ENCODE measurements around the gene GPRC6A.
"Not testable (repeated sequence)": the region's sequence is repeated elsewhere in the genome, so short reads cannot be mapped to it uniquely, and the experiment has no call there.

Gene GPRC6A

GRCh38 chr6:116840091-116840490 is 11.2 kb upstream of the GPRC6A start:
- H3K4me3 ChIP-seq = no peak overlapping the region
- no peak for DNase-seq
- H3K9me3 ChIP-seq = no peaks in the 10 kb centered on the region
- intact Hi-C loops (cut with DNase I; ENCODE audit: low total_unique reads) = no loop called here
- TF ChIP-seq CTCF (IDR thresholded peaks at IDR 0.05) = no peak
- no peaks in the 10 kb centered on the region for H3K4me1 ChIP-seq
- H3K27ac ChIP-seq = no peak overlapping the region
- H3K27me3 ChIP-seq = no peaks in the 10 kb centered on the region
- H3K36me3 ChIP-seq = no peaks in the 10 kb centered on the region

- H3K9me3 ChIP-seq = no peaks in the 10 kb centered on the region
- TF ChIP-seq CTCF (IDR thresholded peaks at IDR 0.05) = no peak
- H3K4me3 ChIP-seq = no peak overlapping the region
- H3K27ac ChIP-seq = no peak overlapping the region
- no peaks in the 10 kb centered on the region for H3K4me1 ChIP-seq
- no peaks in the 10 kb centered on the region for H3K36me3 ChIP-seq
- no peaks in the 10 kb centered on the region for H3K27me3 ChIP-seq
- intact Hi-C loops (cut with DNase I; ENCODE audit: low total_unique reads) = no loop called here
- DNase-seq = no peak
Measured at GRCh38 chr6:116836606-116837342, 7.9 kb upstream of the GPRC6A start.

GRCh38 chr6:116834526-116834925 is 5.6 kb upstream of the GPRC6A start:
- H3K27me3 ChIP-seq; DNase-seq; intact Hi-C loops (cut with DNase I; ENCODE audit: low total_unique reads); H3K4me1 ChIP-seq; H3K36me3 ChIP-seq; H3K9me3 ChIP-seq; H3K4me3 ChIP-seq; H3K27ac ChIP-seq: not testable (repeated sequence)

- H3K4me3 ChIP-seq = no peak overlapping the region
- no peak for TF ChIP-seq CTCF (IDR thresholded peaks at IDR 0.05)
Measured at GRCh38 chr6:116827561-116828240, 1.2 kb downstream of the GPRC6A start.

GRCh38 chr6:116816336-116816735 is 12.5 kb downstream of the GPRC6A start:
- H3K27me3 ChIP-seq; H3K4me1 ChIP-seq; DNase-seq; H3K36me3 ChIP-seq; H3K4me3 ChIP-seq; H3K27ac ChIP-seq; intact Hi-C loops (cut with DNase I; ENCODE audit: low total_unique reads): not testable (repeated sequence)
- H3K9me3 ChIP-seq = peaks cover 0 to 16% (median 0%) of the 10 kb centered on the region in 3 donors

More at GRCh38 chr6:116827561-116828240, 1.2 kb downstream of the GPRC6A start:
- DNase-seq = no peak
- Histone ChIP-seq H3K36me3 (no peaks in the 10 kb centered on the region), H3K27me3 (no peaks in the 10 kb centered on the region), H3K27ac (no peak overlapping the region), H3K9me3 (peaks cover 0 to 5% (median 3%) of the 10 kb centered on the region in 3 donors), H3K4me1 (no peaks in the 10 kb centered on the region)
- intact Hi-C loops (cut with DNase I; ENCODE audit: low total_unique reads) = no loop called here

- no peak overlapping the region for H3K27ac ChIP-seq
- no peak for DNase-seq
- H3K27me3 ChIP-seq = no peaks in the 10 kb centered on the region
- H3K9me3 ChIP-seq = peaks cover 0 to 16% (median 0%) of the 10 kb centered on the region in 3 donors
- intact Hi-C loops (cut with DNase I; ENCODE audit: low total_unique reads) = no loop called here
- no peaks in the 10 kb centered on the region for H3K4me1 ChIP-seq
- TF ChIP-seq CTCF (IDR thresholded peaks at IDR 0.05) = no peak
- H3K4me3 ChIP-seq = no peak overlapping the region
- H3K36me3 ChIP-seq = no peaks in the 10 kb centered on the region
Measured at GRCh38 chr6:116812051-116812650, 16.7 kb downstream of the GPRC6A start.
